ENCODE data around the gene SMARCAL1. TPM values are rescaled to one million over a fixed set of nuclear protein-coding genes. Genes with fewer than 3 reads are reported as not detected.
"Not testable (repeated sequence)": the region's sequence is repeated elsewhere in the genome, so short reads cannot be mapped to it uniquely, and the experiment has no call there.

Gene SMARCAL1
- total RNA-seq, 6 donors from 2014 or later: 10.5 to 29.3 (median 18.3) TPM

DNA sequence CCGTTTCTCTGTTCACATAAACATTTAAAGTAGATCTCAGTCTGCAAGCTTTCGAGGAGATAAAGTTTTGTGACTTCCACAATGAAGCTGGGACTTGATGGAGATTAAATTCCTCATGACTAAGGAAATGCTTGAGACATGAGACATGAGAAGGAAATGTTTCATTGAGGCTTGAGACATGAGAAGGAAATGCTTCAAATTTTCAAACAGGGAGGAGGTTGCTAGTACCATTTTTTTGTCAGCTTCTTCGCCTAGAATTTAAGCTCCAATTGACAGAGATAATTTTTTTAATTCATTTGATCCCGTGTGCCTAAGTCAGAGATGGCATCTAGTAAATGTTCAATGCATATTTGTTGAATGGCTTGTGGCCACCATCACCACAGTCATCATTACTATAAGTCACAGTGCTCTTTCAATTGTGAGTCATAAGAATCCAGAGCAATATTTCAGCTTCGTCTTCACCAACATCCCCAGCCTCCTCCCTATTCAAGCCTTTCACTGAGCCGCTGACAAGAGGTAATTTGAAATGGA is 39.5 kb upstream of the SMARCAL1 start:
- 20 to 21% methylated on average over 6 of the region's 6 CpGs for WGBS, 2 donors

DNA sequence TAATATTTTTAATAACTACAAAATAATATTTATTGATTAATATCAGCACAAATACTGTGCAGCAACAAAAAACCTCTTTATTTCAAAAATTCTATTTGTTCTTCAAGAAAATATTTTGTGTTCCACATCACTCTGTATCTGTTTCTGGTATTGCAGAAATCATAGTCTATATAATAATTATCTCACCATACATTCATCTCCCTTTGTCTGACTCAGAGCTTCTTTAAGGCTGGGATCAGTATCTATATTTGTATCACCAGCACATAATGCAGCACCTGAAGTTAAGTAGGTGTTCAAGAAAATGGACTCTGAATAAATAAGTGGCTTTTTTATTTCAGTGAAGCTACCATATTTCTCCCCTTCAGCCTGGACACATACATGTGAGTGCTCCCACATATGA is 38.4 kb upstream of the SMARCAL1 start:
- H3K27me3 ChIP-seq: peaks cover 0 to 26% (median 19%) of the 10 kb centered on the region in 4 donors
- ATAC-seq (ENCODE audit: low FRiP score in 2 of 2) (no peak), DNase-seq (no peak)
- peaks cover 14 to 20% (median 16%) of the 10 kb centered on the region in 4 donors for H3K4me1 ChIP-seq
- no peak overlapping the region for H3K27ac ChIP-seq
- no peak overlapping the region for H3K4me3 ChIP-seq
- TF ChIP-seq CTCF (IDR thresholded peaks at IDR 0.05) (no peak), EP300 (IDR thresholded peaks at IDR 0.05) (no peak), POLR2AphosphoS5 (IDR thresholded peaks at IDR 0.05) (no peak), POLR2A (IDR thresholded peaks at IDR 0.05) (no peak)
- no peaks in the 10 kb centered on the region for H3K9me3 ChIP-seq
- no peaks in the 10 kb centered on the region for H3K36me3 ChIP-seq

More for the DNA sequence above, 39.5 kb upstream of the SMARCAL1 start:
- H3K4me1 ChIP-seq: peaks cover 14 to 20% (median 16%) of the 10 kb centered on the region in 4 donors
- H3K4me3 ChIP-seq: no peak overlapping the region
- H3K27ac ChIP-seq: no peak overlapping the region
- H3K27me3 ChIP-seq: peaks cover 0 to 26% (median 19%) of the 10 kb centered on the region in 4 donors
- TF ChIP-seq EP300 (IDR thresholded peaks at IDR 0.05) (no peak), POLR2A (IDR thresholded peaks at IDR 0.05) (no peak), POLR2AphosphoS5 (IDR thresholded peaks at IDR 0.05) (no peak), CTCF (IDR thresholded peaks at IDR 0.05) (no peak)
- H3K36me3 ChIP-seq: no peaks in the 10 kb centered on the region
- no peaks in the 10 kb centered on the region for H3K9me3 ChIP-seq
- ATAC-seq (ENCODE audit: low FRiP score in 2 of 2) (no peak), DNase-seq (no peak)

GRCh38 chr2:216375286-216375685 is 37.0 kb upstream of the SMARCAL1 start:
- Histone ChIP-seq H3K4me1 (peaks cover 14 to 20% (median 16%) of the 10 kb centered on the region in 4 donors), H3K27ac (no peak overlapping the region), H3K27me3 (peaks cover 0 to 22% (median 17%) of the 10 kb centered on the region in 4 donors), H3K9me3 (no peaks in the 10 kb centered on the region), H3K4me3 (no peak overlapping the region), H3K36me3 (no peaks in the 10 kb centered on the region)
- no peak for DNase-seq
- TF ChIP-seq EP300 (IDR thresholded peaks at IDR 0.05) (no peak), POLR2A (IDR thresholded peaks at IDR 0.05) (no peak), POLR2AphosphoS5 (IDR thresholded peaks at IDR 0.05) (no peak), CTCF (IDR thresholded peaks at IDR 0.05) (no peak)
- ATAC-seq (ENCODE audit: low FRiP score in 2 of 2): no peak
- 67 to 78% methylated on average over 1 of the region's 1 CpG for WGBS, 2 donors

- no peaks in the 10 kb centered on the region for H3K36me3 ChIP-seq
- ATAC-seq (ENCODE audit: low FRiP score in 2 of 2) (no peak), DNase-seq (no peak)
- TF ChIP-seq POLR2A (IDR thresholded peaks at IDR 0.05) (no peak), EP300 (IDR thresholded peaks at IDR 0.05) (no peak), CTCF (IDR thresholded peaks at IDR 0.05) (no peak), POLR2AphosphoS5 (IDR thresholded peaks at IDR 0.05) (no peak)
- no peak overlapping the region for H3K4me3 ChIP-seq
- no peaks in the 10 kb centered on the region for H3K4me1 ChIP-seq
- no peaks in the 10 kb centered on the region for H3K9me3 ChIP-seq
- no peaks in the 10 kb centered on the region for H3K27me3 ChIP-seq
- H3K27ac ChIP-seq: no peak overlapping the region
- WGBS, 2 donors: 82 to 89% methylated on average over 5 of the region's 5 CpGs
Measured at GRCh38 chr2:216379977-216380376, 32.3 kb upstream of the SMARCAL1 start.

GRCh38 chr2:216384409-216384808 is 27.9 kb upstream of the SMARCAL1 start:
- H3K27me3 ChIP-seq; H3K4me1 ChIP-seq; H3K9me3 ChIP-seq; H3K36me3 ChIP-seq; ATAC-seq (ENCODE audit: low FRiP score in 2 of 2); H3K27ac ChIP-seq; DNase-seq; H3K4me3 ChIP-seq: not testable (repeated sequence)
- 79 to 80% methylated on average over 2 of the region's 2 CpGs for WGBS, 2 donors
